Measurements from ENCODE around the gene FBXO3. TPM values are rescaled to one million over a fixed set of nuclear protein-coding genes. Genes with fewer than 3 reads are reported as not detected.

FBXO3 gene
- total and polyA plus RNA-seq, 2 of the 8 experiments (the other 6 are each of a cell fraction or from before 2014, with no cell fraction given), result 15.9 to 25.7 TPM

DNA sequence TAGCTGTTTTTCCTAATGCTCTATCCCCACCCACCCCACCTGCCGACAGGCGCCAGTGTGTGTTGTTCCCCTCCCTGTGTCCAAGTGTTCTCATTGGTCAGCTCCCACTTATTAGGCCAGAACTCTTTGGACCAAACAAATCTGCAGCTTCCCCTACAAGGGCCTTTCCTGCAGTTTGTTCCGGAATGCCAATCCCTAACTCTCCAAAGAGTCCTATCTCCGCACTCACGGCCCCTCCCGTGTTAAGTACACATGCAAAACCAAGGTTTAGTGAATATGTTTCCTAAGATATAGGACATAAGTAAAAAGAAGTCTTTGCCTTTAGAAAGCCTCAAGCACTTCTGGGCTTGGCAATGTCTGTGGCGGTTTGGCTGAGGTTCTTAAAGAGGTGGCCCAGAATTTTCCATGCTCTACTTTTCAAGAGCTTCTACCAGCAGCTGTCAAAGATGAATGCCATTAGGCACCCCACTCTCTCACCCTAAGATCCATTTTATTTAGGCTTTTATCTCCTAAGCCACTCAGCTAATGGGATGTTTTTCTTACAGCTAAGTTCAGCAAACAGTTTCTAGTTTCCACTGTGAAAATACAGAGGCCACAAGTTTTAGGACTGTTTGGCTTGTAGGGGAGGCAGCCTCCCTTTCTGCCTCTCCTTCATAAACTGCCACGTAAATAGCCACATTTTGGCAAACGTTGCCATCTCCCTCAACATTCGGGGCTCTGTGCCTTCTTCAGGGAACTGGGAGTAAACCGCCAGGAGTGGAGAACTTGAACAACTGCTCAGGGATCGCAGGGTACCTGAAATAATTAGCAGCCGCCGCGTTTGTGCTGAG lies 39.7 kb downstream of the FBXO3 start:
- Histone ChIP-seq H3K14ac (ENCODE audit: insufficient read length) (no peak overlapping the region), H3K27ac (ENCODE audit: low read depth, low read length) (no peak overlapping the region), H3K18ac (ENCODE audit: extremely low read depth, low read length) (no peak overlapping the region), H2BK15ac (ENCODE audit: low read length) (no peak overlapping the region), H2AK5ac (ENCODE audit: low read depth, low read length) (no peak overlapping the region), H2BK120ac (replicated peaks; ENCODE audit: low read depth, low read length) (no peak overlapping the region), H3K23ac (ENCODE audit: insufficient read length) (no peak overlapping the region), H3K23me2 (ENCODE audit: low read depth, low read length) (peaks cover 9% of the 10 kb centered on the region), H3K4me1 (replicated peaks in 1 of 4; ENCODE audit: control insufficient read depth in 3 of 4, insufficient read depth in 4 of 4, low read length in 3 of 4) (peaks cover 6 to 9% (median 6%) of the 10 kb centered on the region in 4 experiments; a peak in 5 of 7 replicates), H4K20me1 (replicated peaks in 1 of 2; ENCODE audit: control insufficient read depth in 1 of 2, insufficient read depth in 2 of 2, low read length in 2 of 2) (peaks cover 3 to 12% of the 10 kb centered on the region in 2 experiments), H3K79me1 (ENCODE audit: low read depth, low read length) (no peaks in the 10 kb centered on the region), H2AFZ (ENCODE audit: low read length) (no peak overlapping the region), H3K9me3 (ENCODE audit: insufficient read depth in 2 of 2, low read depth in 1 of 2, low read length in 1 of 2) (no peaks in the 10 kb centered on the region), H3K56ac (replicated peaks; ENCODE audit: insufficient read length, low read depth, low read length) (no peak overlapping the region), H3K36me3 (ENCODE audit: control insufficient read depth in 2 of 4, insufficient read depth in 4 of 4, low read length in 3 of 4) (no peaks in the 10 kb centered on the region; a peak in 1 of 8 replicates), H3K4ac (replicated peaks; ENCODE audit: insufficient read length, low read depth, low read length) (no peak overlapping the region), H3K4me3 (ENCODE audit: extremely low read depth in 1 of 4, insufficient read depth in 2 of 4, low read depth in 3 of 4, low read length in 4 of 4) (peak overlapping the region; percentile 72 to 98 (median 80); a peak in 7 of 8 replicates), H3K9ac (replicated peaks in 1 of 4; ENCODE audit: extremely low read depth in 1 of 4, low read depth in 3 of 4, low read length in 3 of 4) (peak overlapping the region in 3 of 4 experiments; percentile 16 to 46 (median 23); a peak in 3 of 7 replicates), H4K91ac (replicated peaks; ENCODE audit: insufficient read length, low read length) (no peak overlapping the region), H2BK5ac (ENCODE audit: low read depth, low read length) (no peak overlapping the region), H2BK12ac (ENCODE audit: low read depth, low read length) (no peak overlapping the region), H3K79me2 (ENCODE audit: control insufficient read depth in 1 of 2, insufficient read depth in 2 of 2, low read length in 2 of 2) (peaks cover 2 to 41% of the 10 kb centered on the region in 2 experiments; a peak in 3 of 4 replicates), H4K8ac (ENCODE audit: extremely low read depth, insufficient read depth, low read length) (peak overlapping the region; percentile 62; the same call in 1 of the 2 replicates), H4K5ac (ENCODE audit: insufficient read length, low read depth, low read length) (no peak overlapping the region), H3K4me2 (ENCODE audit: insufficient read depth in 1 of 2, low read depth in 2 of 2, low read length in 2 of 2) (peak overlapping the region; percentile 74), H3K27me3 (replicated peaks in 1 of 4; ENCODE audit: control insufficient read depth in 3 of 4, extremely low read depth in 1 of 4, insufficient read depth in 3 of 4, low read length in 3 of 4) (peaks cover 0 to 6% (median 4%) of the 10 kb centered on the region in 4 experiments; a peak in 3 of 7 replicates), H2BK20ac (ENCODE audit: low read length) (no peak overlapping the region)
- ChIA-PET CTCF (ENCODE audit: partially characterized antibody) (interaction anchor here (1.2 to 2.3 kb wide), 4 partner anchors 8 to 95 kb away, joined by 3 to 7 read pairs (median 6); no protein-coding TSS in a partner anchor), POLR2A (ENCODE audit: partially characterized antibody) (interaction anchor here (0.6 to 1.1 kb wide), 3 partner anchors 9 to 1481 kb away, joined by 3 to 4 read pairs (median 3); no protein-coding TSS in a partner anchor)
- WGBS, 2 experiments (ENCODE audit: extremely low coverage in 1 of 2, insufficient coverage in 1 of 2, insufficient read length in 1 of 2, insufficient replicate concordance in 2 of 2, low coverage in 1 of 2, low lambda C conversion rate in 2 of 2, missing lambda C conversion rate in 1 of 2), result 57% methylated on average over 15 of the region's 15 CpGs; no CpG with 5 or more reads in 1 of the 2 experiments
- TF ChIP-seq TBP (IDR thresholded peaks at IDR 0.05; ENCODE audit: low read depth, low read length), result no peak
- TF ChIP-seq CBX8 (IDR thresholded peaks at IDR 0.05; ENCODE audit: borderline replicate concordance, low read depth, low read length), result no peak
- TF ChIP-seq HDAC2 (IDR thresholded peaks at IDR 0.05; ENCODE audit: borderline replicate concordance in 1 of 2, low read depth in 2 of 2, low read length in 2 of 2), result no peak
- 0 out of 2 replicates have a peak, but pooled peaks have one; percentile 27 for TF ChIP-seq SUZ12 (IDR thresholded peaks at IDR 0.05; ENCODE audit: low read length)
- TF ChIP-seq CHD2 (IDR thresholded peaks at IDR 0.05; ENCODE audit: low read length), result no peak
- FAIRE-seq (no peak), DNase-seq (ENCODE audit: low read depth in 1 of 2, low spot score in 2 of 2) (no peak)

Data from H1 (cell line).